Endothelial cell of hepatic sinusoid (primary cell): ENCODE results near the gene KPNA3.
"Not testable (repeated sequence)": the region's sequence is repeated elsewhere in the genome, so short reads cannot be mapped to it uniquely, and the experiment has no call there.

Experiments
- in situ Hi-C: cut with HindIII; loops from 2 replicates; pipeline ENCODE4 v1.10.0; 2017; ENCODE audit warnings: low sequenced_read_pairs

The KPNA3 gene, protein sequence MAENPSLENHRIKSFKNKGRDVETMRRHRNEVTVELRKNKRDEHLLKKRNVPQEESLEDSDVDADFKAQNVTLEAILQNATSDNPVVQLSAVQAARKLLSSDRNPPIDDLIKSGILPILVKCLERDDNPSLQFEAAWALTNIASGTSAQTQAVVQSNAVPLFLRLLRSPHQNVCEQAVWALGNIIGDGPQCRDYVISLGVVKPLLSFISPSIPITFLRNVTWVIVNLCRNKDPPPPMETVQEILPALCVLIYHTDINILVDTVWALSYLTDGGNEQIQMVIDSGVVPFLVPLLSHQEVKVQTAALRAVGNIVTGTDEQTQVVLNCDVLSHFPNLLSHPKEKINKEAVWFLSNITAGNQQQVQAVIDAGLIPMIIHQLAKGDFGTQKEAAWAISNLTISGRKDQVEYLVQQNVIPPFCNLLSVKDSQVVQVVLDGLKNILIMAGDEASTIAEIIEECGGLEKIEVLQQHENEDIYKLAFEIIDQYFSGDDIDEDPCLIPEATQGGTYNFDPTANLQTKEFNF

DNA sequence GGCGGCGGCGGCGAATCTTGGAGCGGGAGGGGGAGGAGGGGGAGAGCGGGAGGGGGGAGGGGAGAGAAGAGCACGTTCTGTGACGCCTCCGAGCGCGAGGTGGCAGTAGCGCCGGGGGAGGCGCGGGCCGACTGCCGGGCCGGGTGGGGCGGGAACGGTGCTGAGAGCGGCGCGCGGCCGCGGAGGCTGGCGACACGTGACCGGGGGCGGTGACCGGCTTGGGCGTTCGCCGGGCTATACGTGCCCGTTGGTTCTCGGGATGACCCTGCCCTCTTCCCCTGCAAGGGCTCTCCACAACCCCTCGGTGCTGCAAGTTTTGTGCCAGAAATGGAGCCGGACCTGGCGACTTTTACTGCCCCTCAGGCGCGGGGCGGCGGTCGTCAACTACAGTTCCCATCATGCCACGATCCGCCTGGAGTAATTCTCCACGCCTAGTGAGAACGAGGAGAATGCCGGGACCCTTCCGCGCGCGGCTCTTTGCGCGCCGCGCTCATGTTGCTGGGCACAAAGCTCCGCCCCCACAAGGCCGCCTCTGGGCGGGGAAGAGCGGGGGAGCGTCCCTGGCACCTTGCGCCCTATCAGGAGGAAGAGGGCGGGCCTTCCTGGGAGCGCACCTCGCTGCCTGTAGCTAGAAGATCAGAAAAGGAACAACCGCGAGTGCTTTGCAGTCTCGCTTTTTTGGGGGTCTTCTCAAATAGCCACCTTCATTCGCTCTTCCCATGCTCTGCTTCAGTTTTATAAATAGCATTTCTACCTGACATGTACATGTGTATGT is at the start of gene KPNA3:
TSS of gene KPNA3 (minus strand) at position 133 of the 775 bp plus-strand sequence. CDS start 176 bp downstream, outside the sequence.
- in situ Hi-C loops, result no loop called here

DNA sequence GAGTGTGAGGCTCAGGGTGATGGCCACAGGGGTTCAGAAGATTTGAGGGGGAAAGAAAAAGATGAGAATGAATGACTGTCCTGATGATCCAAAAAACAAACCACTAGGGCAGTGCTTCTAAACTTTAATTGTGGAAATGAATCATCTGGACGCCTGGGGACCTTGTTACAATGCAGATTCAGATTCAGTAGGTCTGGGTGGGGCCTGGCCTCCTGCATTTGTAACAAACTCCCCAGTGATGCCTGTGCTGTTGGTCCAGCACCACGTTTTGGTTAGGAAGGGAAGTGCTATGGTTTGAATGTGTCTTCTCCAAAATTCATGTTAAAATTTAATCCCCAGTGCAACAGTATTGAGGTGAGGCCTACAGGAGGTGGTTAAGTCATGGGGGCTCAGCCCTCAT is 49.5 kb upstream of the KPNA3 start:
- in situ Hi-C loops, result loop anchor here (5.0 kb wide), 1 partner anchor 105 kb away; no protein-coding TSS in a partner anchor

DNA sequence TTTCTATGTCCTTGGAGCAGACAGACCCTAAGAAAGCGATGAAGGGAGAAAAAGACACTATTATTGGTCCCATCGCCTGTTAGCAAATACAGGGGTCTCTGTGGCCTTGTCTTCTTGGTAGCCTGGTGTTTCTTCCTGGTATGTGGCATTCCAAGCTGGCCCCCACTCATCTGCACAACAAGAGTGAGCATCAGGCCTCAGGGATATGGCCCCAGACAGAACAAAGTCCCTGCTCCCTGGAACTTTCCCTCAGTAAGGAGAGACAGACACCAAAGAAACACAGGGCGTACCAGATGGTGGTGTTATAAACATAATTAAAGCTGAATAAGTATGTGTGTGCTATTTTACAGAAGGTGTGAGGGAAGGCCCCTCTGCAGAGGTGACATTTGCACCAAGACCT is 48.2 kb upstream of the KPNA3 start:
- in situ Hi-C loops, result loop anchor here (5.0 kb wide), 1 partner anchor 103 kb away; no protein-coding TSS in a partner anchor

DNA sequence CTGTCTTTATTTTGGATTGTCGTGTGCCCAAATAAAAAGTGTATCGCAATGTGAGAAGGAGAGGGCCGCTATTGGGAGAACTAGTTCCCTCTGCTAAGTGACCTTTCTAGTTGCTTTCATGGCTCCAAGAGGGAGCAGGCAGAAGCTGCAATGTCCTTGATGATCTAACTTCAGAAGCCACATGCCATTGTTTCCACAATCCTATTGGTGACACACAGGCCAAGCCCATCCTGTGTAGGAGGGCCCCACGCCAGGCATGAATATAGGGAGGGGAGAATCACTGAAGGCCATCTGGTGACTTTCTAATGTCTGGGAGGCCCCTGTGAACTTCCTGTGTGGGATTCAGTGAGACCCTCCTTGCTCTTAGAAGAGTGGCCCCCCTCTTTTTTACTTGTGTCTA is 47.8 kb upstream of the KPNA3 start:
- in situ Hi-C loops, result loop anchor here (5.0 kb wide), 1 partner anchor 103 kb away; no protein-coding TSS in a partner anchor

DNA sequence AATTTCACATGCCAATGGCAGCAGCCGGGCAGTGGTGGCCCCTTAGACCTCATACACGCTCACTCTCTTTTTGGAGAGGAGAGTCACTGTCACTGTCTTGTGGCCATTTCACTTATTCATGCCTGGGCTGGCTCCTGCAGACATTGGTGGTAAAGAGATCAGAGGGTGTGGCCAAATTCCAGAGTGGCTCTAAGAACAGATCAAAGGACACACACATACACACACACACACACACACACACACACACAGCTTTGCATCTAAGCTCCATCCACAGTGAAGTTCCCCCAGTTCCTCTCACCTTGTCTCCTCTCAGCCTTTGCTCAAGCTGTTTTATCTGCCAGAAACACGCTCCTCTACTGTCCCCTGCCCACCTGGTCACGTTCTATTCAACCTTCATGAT is 46.5 kb upstream of the KPNA3 start:
- in situ Hi-C loops, result no loop called here

DNA sequence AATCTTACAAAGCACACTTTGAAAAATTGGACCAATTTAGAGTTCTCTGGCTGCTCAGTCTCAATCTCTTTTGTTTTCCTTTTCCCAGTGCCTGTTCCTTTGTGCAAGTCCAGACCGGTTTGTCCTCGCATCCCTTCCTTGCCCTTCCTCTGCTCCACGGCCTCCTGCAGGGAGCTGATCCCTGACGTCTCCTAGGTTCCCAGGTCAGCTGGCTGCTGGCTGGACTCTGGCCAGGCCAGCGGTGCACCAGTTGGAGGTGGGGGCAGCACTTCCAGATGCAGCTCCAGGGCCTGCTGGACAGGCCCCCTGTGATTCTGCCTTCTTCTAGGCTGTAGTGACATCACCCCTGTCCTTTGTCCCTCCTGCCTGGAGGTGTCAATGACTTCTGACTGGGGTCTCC is 44.0 kb upstream of the KPNA3 start:
- in situ Hi-C loops, result no loop called here

DNA sequence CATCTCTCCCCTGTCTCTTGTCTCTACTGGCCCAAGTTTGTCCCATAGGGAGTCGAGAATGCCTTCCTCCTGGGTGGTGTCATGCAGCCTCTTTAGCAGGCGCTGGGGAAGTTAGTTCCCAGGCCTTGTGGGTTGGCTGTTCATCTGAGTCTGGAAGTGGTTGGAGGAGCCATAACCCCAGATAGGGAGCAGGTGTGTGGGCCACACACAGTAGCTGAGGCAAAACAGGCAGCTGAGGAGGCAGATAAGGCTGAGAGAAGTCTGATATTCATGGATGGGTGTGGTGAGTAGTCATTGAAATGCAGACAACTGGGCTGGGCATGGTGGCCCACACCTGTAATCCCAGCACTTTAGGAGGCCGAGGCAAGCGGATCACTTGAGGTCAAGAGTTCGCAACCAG is 40.9 kb upstream of the KPNA3 start:
- in situ Hi-C loops, result no loop called here

DNA sequence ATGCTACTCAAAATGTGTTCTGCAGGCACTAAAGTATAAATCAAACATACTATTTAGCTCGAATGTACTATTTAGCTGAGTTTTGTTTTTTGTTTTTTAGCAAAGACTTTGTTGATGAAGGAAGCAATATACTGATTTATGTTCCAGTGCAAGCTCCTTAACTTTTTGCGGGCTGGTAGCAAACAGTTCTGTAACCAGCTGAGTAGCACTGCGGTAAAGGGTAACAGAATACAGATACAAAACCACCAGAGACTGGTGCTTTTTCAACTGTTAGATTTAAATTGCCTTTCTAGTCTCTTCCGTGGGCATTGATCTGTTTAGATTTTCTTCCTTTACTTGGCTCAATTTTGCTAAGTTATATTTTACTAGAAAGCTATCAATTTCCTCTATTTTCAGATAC is 39.0 kb upstream of the KPNA3 start:
- in situ Hi-C loops, result no loop called here

DNA sequence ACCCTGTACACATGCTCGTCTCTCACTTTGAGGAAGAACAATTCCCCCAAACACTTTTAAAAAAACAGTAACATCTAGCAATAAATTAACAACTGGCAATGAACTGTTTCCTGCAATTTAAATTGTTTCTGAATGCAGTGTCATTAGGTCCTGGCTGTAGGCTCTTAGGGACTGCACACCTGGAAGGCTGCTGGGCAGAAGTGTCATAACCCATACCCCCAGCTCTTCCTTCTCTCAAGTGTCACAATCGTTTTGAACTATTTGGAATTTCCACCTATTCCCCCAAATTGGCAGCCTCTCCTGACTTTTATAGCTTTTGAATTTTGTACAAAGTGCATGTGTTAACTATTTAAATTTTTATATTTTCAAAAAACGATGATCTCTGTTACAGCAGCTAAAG is 38.2 kb upstream of the KPNA3 start:
- in situ Hi-C loops, result no loop called here

DNA sequence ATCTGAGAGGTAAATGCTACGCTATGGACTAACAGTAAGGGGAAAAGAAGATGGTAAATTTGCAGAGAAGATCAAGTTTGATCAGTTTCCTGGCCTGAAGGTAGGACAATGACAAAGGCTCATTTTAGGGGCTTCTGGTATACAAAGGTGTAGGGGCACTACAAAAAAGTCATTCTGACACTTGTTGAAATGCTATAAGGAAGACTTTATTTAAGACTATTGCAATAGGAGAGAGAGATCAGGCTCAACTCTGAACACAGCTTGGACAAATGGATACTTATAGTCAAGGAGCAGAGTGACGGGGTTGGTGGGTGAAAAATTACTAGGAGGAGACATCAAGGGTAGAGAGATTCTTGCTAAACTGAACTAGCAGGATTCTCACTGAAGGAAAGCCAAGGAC is 37.2 kb upstream of the KPNA3 start:
- in situ Hi-C loops, result no loop called here

DNA sequence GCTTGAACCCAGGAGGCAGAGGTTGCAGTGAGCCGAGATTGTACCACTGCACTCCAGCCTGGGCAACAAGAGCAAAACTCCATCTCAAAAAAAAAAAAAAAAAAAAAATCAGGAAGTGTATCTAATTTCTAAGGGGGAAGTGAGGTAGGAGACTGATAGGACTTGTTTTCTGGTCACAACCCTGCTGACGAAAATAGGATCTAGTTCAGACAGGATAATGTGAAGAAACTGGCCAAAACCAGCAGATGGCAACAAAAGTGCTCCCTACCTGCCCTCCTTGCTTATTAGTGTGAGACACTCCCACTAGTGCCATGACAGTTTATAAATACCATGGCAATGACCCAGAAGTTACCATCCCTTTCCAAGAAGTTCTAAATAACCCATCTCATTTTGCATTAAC is 36.0 kb upstream of the KPNA3 start:
- in situ Hi-C loops, result no loop called here

DNA sequence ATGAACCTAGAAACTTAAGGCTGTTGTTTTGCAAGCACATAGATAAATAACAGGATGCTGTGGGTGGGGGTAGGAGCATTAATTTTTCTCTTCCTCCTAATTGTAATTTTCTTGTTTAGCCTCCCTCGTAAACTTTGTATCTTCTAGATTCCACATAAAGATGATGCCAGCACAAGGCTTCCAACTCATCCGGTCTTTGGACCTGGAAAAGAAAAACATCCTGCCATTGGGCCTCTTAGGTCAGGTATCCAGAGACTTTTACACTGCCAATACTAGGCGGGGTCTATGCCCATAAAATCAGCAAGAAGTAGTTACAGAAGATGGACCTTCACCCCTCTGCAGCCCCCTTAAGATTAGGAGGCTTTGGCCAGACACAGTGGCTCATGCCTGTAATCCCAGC is 35.4 kb upstream of the KPNA3 start:
- in situ Hi-C loops, result no loop called here

DNA sequence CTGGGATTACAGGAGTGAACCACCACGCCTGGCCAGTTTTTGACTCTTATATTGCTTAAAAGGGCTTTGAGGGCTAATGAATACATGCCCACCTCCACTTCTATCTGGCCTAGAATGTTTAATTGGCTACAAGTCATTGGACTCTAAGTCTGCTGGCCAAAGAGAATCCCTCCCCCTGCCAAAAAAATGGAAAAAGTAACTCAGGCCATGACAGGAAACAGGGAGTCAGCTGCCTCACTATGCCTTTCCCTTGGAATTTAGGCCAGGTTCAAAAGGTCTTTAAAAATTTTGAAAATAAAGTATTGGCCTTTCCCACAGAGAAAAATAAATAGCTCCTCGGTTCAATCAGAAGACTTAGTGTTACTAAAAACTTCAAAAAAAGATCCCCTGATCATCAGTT is 34.9 kb upstream of the KPNA3 start:
- in situ Hi-C loops, result no loop called here

DNA sequence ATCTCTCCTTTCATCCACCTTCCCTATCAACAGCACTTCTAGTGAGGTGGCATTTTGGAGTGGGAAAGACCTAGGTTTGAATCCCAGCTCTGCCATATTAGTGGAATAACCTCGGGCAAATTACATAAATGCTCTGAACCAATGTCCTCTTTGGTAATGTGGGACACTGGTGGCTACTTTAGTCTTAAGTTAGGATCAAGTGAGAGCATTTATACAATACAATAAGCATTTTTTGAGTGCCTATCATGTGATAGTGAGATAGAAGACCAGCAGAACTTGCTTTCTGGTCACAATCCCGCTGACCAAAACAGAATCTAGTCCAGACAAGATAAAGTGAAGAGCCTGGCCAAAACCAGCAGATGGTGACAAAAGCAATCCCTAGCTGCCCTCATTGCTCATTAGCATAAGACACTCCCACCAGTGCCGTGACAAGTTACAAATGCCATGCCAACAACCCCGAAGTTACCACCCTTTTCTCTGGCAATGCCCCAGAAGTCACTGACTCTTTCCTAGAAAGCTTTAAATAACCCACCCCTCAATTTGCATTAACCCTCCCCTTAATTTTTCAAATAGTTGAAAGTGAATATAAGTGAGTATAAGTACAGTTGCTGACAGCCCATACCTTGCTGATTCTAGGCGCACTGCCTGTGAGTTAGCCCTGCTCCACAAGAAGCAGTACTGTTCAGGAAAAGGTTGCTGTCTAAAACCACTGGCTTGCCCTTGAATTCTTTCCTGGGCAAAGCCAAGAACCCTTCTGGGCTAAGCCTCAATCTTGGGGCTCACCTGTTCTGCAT is 28.9 kb upstream of the KPNA3 start:
- in situ Hi-C loops, result no loop called here

DNA sequence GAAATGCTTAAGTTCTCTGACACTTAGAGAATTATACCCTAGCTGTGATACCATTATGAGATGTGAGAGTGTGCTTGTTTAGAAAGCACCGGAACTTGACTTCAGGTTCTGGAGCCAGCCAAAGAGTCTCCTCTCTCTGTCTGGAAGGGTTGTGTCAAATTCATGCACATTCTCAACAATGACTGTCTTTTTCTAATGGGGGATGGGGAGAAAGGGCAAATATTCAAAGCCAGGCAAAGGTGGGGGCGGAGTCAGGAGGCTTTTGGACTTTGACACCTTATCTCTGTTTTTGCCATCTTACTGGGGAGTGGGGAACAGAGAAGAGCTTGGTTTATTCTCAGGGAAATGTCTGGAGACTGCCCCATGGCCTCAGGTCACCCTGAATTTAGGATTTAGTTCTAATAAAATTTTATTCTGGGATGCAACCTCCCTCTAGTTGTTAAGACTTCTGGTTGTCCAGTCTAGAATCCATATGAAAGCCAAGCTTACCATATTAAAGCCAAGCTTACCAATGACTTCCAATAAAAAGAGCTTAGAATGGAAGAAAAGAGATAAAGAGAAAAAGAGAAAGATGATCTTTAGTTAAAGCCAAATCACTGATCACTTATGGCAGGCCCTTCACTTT is 28.2 kb upstream of the KPNA3 start:
- in situ Hi-C loops, result no loop called here

DNA sequence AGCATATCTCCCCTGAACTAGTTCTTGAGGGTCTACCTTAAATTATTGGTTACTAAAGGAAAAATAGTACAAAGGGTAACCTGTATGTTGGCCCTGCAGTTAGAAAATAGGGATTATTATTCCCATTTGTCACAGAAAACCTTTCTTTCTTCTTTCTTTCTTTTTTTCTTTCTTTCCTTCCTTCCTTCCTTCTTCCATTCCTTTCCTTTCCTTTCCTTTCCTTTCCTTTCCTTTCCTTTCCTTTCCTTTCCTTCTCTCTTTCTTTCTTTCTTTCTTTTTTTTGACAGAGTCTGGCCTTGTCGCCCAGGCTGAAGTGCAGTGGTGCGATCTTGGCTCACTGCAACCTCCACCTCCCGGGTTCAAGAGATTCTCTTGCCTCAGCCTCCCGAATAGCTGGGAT is 23.6 kb upstream of the KPNA3 start:
- in situ Hi-C loops, result not testable (repeated sequence)

DNA sequence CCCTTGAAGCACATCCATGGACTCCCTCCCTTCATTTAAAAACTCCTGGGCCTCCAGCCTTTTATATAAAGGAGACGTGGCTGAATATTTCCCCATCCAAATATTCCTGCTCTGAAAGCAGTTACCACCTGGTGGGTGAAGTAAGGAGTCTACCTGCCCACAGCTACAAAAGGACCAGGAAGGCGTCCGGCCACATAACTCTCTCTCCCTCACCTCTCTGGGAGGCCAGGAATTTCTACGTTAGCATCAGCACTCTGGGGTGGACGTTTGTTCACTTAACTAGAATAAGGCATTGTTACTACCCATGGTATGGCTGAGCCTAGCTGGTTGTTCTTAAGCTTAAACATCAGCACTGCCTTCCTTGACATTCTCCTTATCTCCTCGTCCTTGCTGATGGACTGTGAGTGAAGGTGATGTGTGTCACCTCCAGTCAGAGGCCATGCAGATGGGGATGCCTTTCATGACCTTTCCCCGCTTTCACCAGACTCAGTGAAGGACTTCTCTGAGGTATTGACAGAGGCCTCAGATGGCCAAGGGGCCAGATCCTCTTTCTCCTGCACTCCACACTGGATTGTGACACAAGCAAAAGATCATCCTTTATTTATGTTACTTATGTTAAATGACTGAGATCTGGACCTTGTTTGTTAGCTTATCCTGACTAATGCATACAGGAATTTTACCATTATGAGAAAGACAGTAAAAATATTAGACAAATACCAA is 22.2 kb upstream of the KPNA3 start:
- in situ Hi-C loops, result no loop called here

DNA sequence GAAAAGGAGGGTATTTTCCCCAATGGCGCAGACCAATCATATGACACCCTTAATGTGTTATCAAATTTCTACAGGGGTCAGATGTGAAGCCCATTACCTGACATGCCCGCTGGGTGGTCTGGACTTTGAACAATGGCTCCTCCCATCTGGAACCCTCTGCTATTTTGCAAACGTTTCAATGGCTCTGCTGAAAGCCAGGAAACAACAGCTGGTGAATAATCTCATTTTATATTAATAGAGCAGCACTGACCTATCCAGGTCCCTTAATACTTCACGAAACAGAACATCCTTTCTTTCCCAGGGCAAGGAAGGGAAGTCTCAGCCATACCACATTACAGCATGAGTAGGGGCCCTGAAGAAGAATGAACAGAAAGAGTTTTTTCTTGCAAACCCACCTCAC is 20.3 kb upstream of the KPNA3 start:
- in situ Hi-C loops, result no loop called here

DNA sequence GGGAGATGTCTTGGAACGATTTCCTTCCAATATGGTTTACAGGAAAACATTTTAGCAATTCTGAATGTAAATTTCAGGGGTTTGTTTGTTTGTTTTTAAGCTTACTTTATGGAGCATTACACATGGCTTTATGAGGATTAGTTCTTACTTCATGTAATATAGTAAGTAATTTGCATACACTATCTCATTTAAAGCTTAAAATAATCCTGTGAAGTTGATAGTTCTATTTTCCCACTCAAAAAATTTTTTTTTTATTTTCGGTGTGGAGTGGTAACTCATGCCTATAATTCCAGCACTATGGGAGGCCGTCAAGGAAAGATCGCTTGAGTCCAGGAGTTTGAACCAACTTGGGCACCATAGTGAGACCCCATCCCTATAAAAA is 19.0 kb upstream of the KPNA3 start:
- in situ Hi-C loops, result no loop called here
